ENCODE measurements around the gene TNNI3K. TPM values are rescaled to one million over a fixed set of nuclear protein-coding genes. Genes with fewer than 3 reads are reported as not detected.

TNNI3K gene
- total RNA-seq, 1 donor: 1.3 TPM

- DNase-seq (ENCODE audit: low read depth in 2 of 3, low spot score in 2 of 3): no peak
These were observed 310.6 kb downstream of the TNNI3K start for GRCh38 chr1:74545821-74546220.

GRCh38 chr1:74548961-74549750 is 314.0 kb downstream of the TNNI3K start:
- DNase-seq (ENCODE audit: low read depth in 2 of 3, low spot score in 2 of 3): no peak

GRCh38 chr1:74549932-74550331 is 314.7 kb downstream of the TNNI3K start:
- no peak for DNase-seq (ENCODE audit: low read depth in 2 of 3, low spot score in 2 of 3)

- DNase-seq (ENCODE audit: low read depth in 2 of 3, low spot score in 2 of 3): no peak
These were observed 335.8 kb downstream of the TNNI3K start for GRCh38 chr1:74570797-74571492.

GRCh38 chr1:74571493-74571800 is 336.3 kb downstream of the TNNI3K start:
- DNase-seq (ENCODE audit: low read depth in 2 of 3, low spot score in 2 of 3): no peak

GRCh38 chr1:74571891-74572290 is 336.7 kb downstream of the TNNI3K start:
- DNase-seq (ENCODE audit: low read depth in 2 of 3, low spot score in 2 of 3): no peak

GRCh38 chr1:74578101-74578500 is 342.9 kb downstream of the TNNI3K start:
- no peak for DNase-seq (ENCODE audit: low read depth in 2 of 3, low spot score in 2 of 3)

- DNase-seq (ENCODE audit: low read depth in 2 of 3, low spot score in 2 of 3): no peak
These were observed 344.2 kb downstream of the TNNI3K start for GRCh38 chr1:74579425-74579824.

GRCh38 chr1:74583397-74583796 is 348.2 kb downstream of the TNNI3K start:
- no peak for DNase-seq (ENCODE audit: low read depth in 2 of 3, low spot score in 2 of 3)

- DNase-seq (ENCODE audit: low read depth in 2 of 3, low spot score in 2 of 3): no peak
These were observed 349.0 kb downstream of the TNNI3K start for GRCh38 chr1:74584185-74584584.

- DNase-seq (ENCODE audit: low read depth in 2 of 3, low spot score in 2 of 3): no peak
These were observed 351.2 kb downstream of the TNNI3K start for GRCh38 chr1:74586253-74586897.

- no peak for DNase-seq (ENCODE audit: low read depth in 2 of 3, low spot score in 2 of 3)
These were observed 352.7 kb downstream of the TNNI3K start for GRCh38 chr1:74587888-74588287.

- DNase-seq (ENCODE audit: low read depth in 2 of 3, low spot score in 2 of 3): no peak
These were observed 355.1 kb downstream of the TNNI3K start for GRCh38 chr1:74590288-74590687.

- DNase-seq (ENCODE audit: low read depth in 2 of 3, low spot score in 2 of 3): no peak
These were observed 356.8 kb downstream of the TNNI3K start for GRCh38 chr1:74591949-74592348.

- no peak for DNase-seq (ENCODE audit: low read depth in 2 of 3, low spot score in 2 of 3)
These were observed 357.6 kb downstream of the TNNI3K start for GRCh38 chr1:74592580-74593355.

Other genes with a start within 250 kb of the TNNI3K start
- 0.27 TPM for gene LRRIQ3, start 37.2 kb upstream of the TNNI3K start, total RNA-seq
- gene FPGT, start 37.1 kb upstream of the TNNI3K start, total RNA-seq: 6.7 TPM